Progenitor cell of endocrine pancreas (in vitro differentiated cells): ENCODE measurements around the gene UBIAD1. TPM values are rescaled to one million over a fixed set of nuclear protein-coding genes. Genes with fewer than 3 reads are reported as not detected.

Experiments used
- DNase-seq: peaks from one replicate; pipeline ENCODE4 v3.0.0; 2021; ENCODE audit warnings: low spot score; ENCODE audit not compliant: unreplicated experiment
- H3K27ac Mint-ChIP-seq: 2 replicates; pipeline ENCODE4 v1.8.0; 2021; ENCODE audit warnings: mild to moderate bottlenecking, moderate library complexity, mixed read lengths
- H3K27me3 Mint-ChIP-seq: 2 replicates; pipeline ENCODE4 v1.8.0; 2021; ENCODE audit warnings: mixed read lengths
- H3K36me3 Mint-ChIP-seq: 2 replicates; pipeline ENCODE4 v1.8.0; 2022; ENCODE audit warnings: mixed read lengths; ENCODE audit not compliant: insufficient read depth
- H3K4me1 Mint-ChIP-seq: 2 replicates; pipeline ENCODE4 v1.8.0; 2021; ENCODE audit warnings: low read depth, mixed read lengths
- H3K4me3 Mint-ChIP-seq: 2 replicates; pipeline ENCODE4 v1.8.0; 2021; ENCODE audit warnings: low read depth, mild to moderate bottlenecking, moderate library complexity, mixed read lengths
- H3K9me3 Mint-ChIP-seq: 2 replicates; pipeline ENCODE4 v1.8.0; 2021; ENCODE audit warnings: low read depth, mixed read lengths
- CTCF ChIP-seq: fragments of 200-600 bp; sonication (generic); IDR thresholded peaks from one replicate; pipeline ENCODE4 v1.5.0; 2021; ENCODE audit warnings: antibody characterized with exemption, mild to moderate bottlenecking; ENCODE audit not compliant: unreplicated experiment
- total RNA-seq: library from RNA; stranded (reverse); gene quantifications from 2 replicates; pipeline ENCODE4 v1.2.1, GENCODE V29; 2021

UBIAD1 gene
- total RNA-seq, 1 donor from 2014 or later, result 16.4 TPM

GRCh38 chr1:11238311-11238710 is 34.7 kb upstream of the UBIAD1 start:
- no peaks in the 10 kb centered on the region for H3K9me3 Mint-ChIP-seq
- H3K36me3 Mint-ChIP-seq, result peaks cover 14% of the 10 kb centered on the region
- no peak for DNase-seq
- H3K27ac Mint-ChIP-seq, result no peak overlapping the region
- no peak for TF ChIP-seq CTCF
- H3K4me1 Mint-ChIP-seq, result no peaks in the 10 kb centered on the region
- no peak overlapping the region for H3K4me3 Mint-ChIP-seq
- H3K27me3 Mint-ChIP-seq, result no peaks in the 10 kb centered on the region

GRCh38 chr1:11245248-11245647 is 27.8 kb upstream of the UBIAD1 start:
- no peak for TF ChIP-seq CTCF
- H3K4me3 Mint-ChIP-seq, result no peak overlapping the region
- no peak overlapping the region for H3K27ac Mint-ChIP-seq
- H3K27me3 Mint-ChIP-seq, result no peaks in the 10 kb centered on the region
- peaks cover under 1% of the 10 kb centered on the region for H3K9me3 Mint-ChIP-seq
- H3K36me3 Mint-ChIP-seq, result peaks cover 13% of the 10 kb centered on the region
- H3K4me1 Mint-ChIP-seq, result no peaks in the 10 kb centered on the region
- DNase-seq, result no peak

GRCh38 chr1:11245904-11246719 is 26.9 kb upstream of the UBIAD1 start:
- peaks cover 9% of the 10 kb centered on the region for H3K9me3 Mint-ChIP-seq
- H3K4me1 Mint-ChIP-seq, result no peaks in the 10 kb centered on the region
- peaks cover 21% of the 10 kb centered on the region for H3K36me3 Mint-ChIP-seq
- TF ChIP-seq CTCF, result no peak
- H3K4me3 Mint-ChIP-seq, result no peak overlapping the region
- DNase-seq, result no peak
- H3K27me3 Mint-ChIP-seq, result no peaks in the 10 kb centered on the region
- H3K27ac Mint-ChIP-seq, result no peak overlapping the region

- no peak overlapping the region for H3K4me3 Mint-ChIP-seq
- TF ChIP-seq CTCF, result no peak
- no peak for DNase-seq
- H3K27ac Mint-ChIP-seq, result no peak overlapping the region
- peaks cover 30% of the 10 kb centered on the region for H3K36me3 Mint-ChIP-seq
- peaks cover 10% of the 10 kb centered on the region for H3K9me3 Mint-ChIP-seq
- H3K4me1 Mint-ChIP-seq, result no peaks in the 10 kb centered on the region
- H3K27me3 Mint-ChIP-seq, result no peaks in the 10 kb centered on the region
Measured at GRCh38 chr1:11248169-11248568, 24.8 kb upstream of the UBIAD1 start.

- Mint-ChIP-seq H3K4me1 (no peaks in the 10 kb centered on the region), H3K9me3 (peaks cover 10% of the 10 kb centered on the region), H3K27ac (no peak overlapping the region), H3K27me3 (no peaks in the 10 kb centered on the region), H3K36me3 (peaks cover 44% of the 10 kb centered on the region), H3K4me3 (no peak overlapping the region)
- no peak for DNase-seq
- no peak for TF ChIP-seq CTCF
Measured at GRCh38 chr1:11252538-11252937, 20.5 kb upstream of the UBIAD1 start.
